GM18858 (cell line): ENCODE measurements around the gene TNFRSF25.

Source experiments
- ATAC-seq: cut with Tn5 transposase; IDR thresholded peaks from one replicate; pipeline ENCODE4 v1.9.1; 2021; ENCODE audit not compliant: unreplicated experiment

TNFRSF25 gene

GRCh38 chr1:6488602-6489382 is 22.8 kb upstream of the TNFRSF25 start:
- no peak for ATAC-seq

- ATAC-seq = no peak
Measured at GRCh38 chr1:6487804-6488484, 22.0 kb upstream of the TNFRSF25 start.

GRCh38 chr1:6486433-6487011 is 20.5 kb upstream of the TNFRSF25 start:
- ATAC-seq = no peak

- ATAC-seq = no peak
Measured at GRCh38 chr1:6485168-6486101, 19.5 kb upstream of the TNFRSF25 start.

- no peak for ATAC-seq
Measured at GRCh38 chr1:6484826-6485167, 18.8 kb upstream of the TNFRSF25 start.

GRCh38 chr1:6483761-6484117 is 17.8 kb upstream of the TNFRSF25 start:
- no peak for ATAC-seq

- no peak for ATAC-seq
Measured at GRCh38 chr1:6483017-6483760, 17.2 kb upstream of the TNFRSF25 start.

GRCh38 chr1:6481820-6482219 is 15.8 kb upstream of the TNFRSF25 start:
- no peak for ATAC-seq

GRCh38 chr1:6477039-6477820 is 11.3 kb upstream of the TNFRSF25 start:
- no peak for ATAC-seq

GRCh38 chr1:6476483-6476882 is 10.5 kb upstream of the TNFRSF25 start:
- ATAC-seq = no peak

GRCh38 chr1:6475381-6476133 is 9.6 kb upstream of the TNFRSF25 start:
- no peak for ATAC-seq

GRCh38 chr1:6474815-6475282 is 8.9 kb upstream of the TNFRSF25 start:
- no peak for ATAC-seq

GRCh38 chr1:6473974-6474814 is 8.2 kb upstream of the TNFRSF25 start:
- ATAC-seq = no peak

- no peak for ATAC-seq
Measured at GRCh38 chr1:6473156-6473555, 7.2 kb upstream of the TNFRSF25 start.

GRCh38 chr1:6472391-6472790 is 6.4 kb upstream of the TNFRSF25 start:
- no peak for ATAC-seq

- ATAC-seq = no peak
Measured at GRCh38 chr1:6471970-6472368, 6.0 kb upstream of the TNFRSF25 start.

GRCh38 chr1:6471086-6471969 is 5.4 kb upstream of the TNFRSF25 start:
- ATAC-seq = no peak
